Skeletal muscle tissue (tissue), 4 donors: ENCODE measurements around the gene IL3RA. TPM values are rescaled to one million over a fixed set of nuclear protein-coding genes. Genes with fewer than 3 reads are reported as not detected.
"Not testable (repeated sequence)": the region's sequence is repeated elsewhere in the genome, so short reads cannot be mapped to it uniquely, and the experiment has no call there.

Source experiments
- H3K27ac ChIP-seq: one replicate; pipeline ENCODE4 v1.7.0; 2013; ENCODE audit warnings: mild to moderate bottlenecking, low read depth, low read length, inconsistent platforms
- H3K27me3 ChIP-seq, 3 donors: one replicate each; pipeline ENCODE4 v1.7.0; 2013; ENCODE audit warnings: low read length in 3 of 3; ENCODE audit not compliant: control insufficient read depth in 3 of 3, insufficient read depth in 3 of 3
- H3K36me3 ChIP-seq, 3 donors: one replicate each; pipeline ENCODE4 v1.7.0; 2013; ENCODE audit warnings: low read length in 3 of 3; ENCODE audit not compliant: control insufficient read depth in 3 of 3, insufficient read depth in 3 of 3
- H3K4me1 ChIP-seq, 3 donors: one replicate each; pipeline ENCODE4 v1.7.0; 2013; ENCODE audit warnings: low read length in 3 of 3, mild to moderate bottlenecking in 3 of 3; ENCODE audit not compliant: control insufficient read depth in 3 of 3, insufficient read depth in 3 of 3
- H3K4me3 ChIP-seq, 3 donors: one replicate each; pipeline ENCODE4 v1.7.0; 2013; ENCODE audit warnings: low read length in 3 of 3
- H3K9ac ChIP-seq, 3 donors: one replicate each; pipeline ENCODE4 v1.7.0; 2013; ENCODE audit warnings: low read length in 3 of 3, mild to moderate bottlenecking in 3 of 3, moderate library complexity in 2 of 3, low read depth in 1 of 3
- H3K9me3 ChIP-seq, 3 donors: one replicate each; pipeline ENCODE4 v1.7.0; 2013; ENCODE audit warnings: low read length in 3 of 3; ENCODE audit not compliant: control insufficient read depth in 3 of 3
- total RNA-seq: library from RNA; depleted of rRNA; stranded (reverse); fragments of >200 nt; gene quantifications from one replicate; pipeline ENCODE4 v1.2.3, GENCODE V29; 2014
- donor health status: Osteomylitis.

Gene IL3RA
- total RNA-seq, 1 donor from 2014 or later = 6.3 TPM

DNA sequence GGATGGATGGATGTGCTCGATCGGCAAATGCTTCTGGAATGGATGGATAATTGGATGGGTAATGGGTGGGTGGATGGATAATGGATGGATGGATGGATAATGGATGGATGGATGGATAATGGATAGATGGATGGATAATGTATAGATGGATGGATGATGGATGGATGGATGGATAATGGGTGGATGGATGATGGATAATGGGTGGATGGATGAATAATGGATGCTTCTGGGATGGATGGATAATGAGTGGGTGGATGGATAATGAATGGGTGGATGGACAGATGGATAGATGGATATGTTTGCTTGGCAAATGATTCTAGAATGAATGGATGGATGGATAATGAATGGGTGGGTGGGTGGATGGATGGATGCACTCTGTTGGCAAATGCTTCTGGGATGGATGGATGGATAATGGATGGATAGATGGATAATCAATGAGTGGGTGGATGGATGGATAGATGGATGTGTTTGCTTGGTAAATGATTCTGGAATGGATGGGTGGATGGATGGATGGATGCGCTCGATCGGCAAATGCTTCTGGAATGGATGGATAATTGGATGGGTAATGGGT is 59.1 kb downstream of the IL3RA start:
- Histone ChIP-seq H3K27me3 (no peaks in the 10 kb centered on the region), H3K36me3 (peaks cover 7 to 22% (median 10%) of the 10 kb centered on the region in 3 donors), H3K4me3 (no peak overlapping the region), H3K27ac (no peak overlapping the region), H3K4me1 (peaks cover 14 to 35% (median 22%) of the 10 kb centered on the region in 3 donors), H3K9ac (no peak overlapping the region), H3K9me3 (no peaks in the 10 kb centered on the region)

DNA sequence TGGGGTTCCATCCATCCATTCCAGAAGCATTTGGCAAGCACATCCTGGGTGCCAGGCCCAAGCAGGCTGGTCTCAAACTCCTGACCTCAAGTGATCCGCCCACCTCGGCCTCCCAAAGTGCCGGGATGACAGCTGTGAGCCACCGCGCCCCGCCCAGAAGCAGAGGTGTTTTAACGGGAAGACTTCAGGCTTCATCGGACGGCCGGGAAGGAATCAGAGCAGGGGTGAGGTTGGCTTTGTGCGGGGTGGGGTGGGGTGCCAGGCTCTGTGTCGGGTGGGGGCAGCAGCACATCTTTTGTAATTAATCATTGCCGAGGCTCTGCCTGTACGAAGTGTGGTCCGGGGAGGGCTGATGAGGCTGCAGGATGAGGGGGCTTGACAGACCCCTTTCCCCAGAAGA is 60.4 kb downstream of the IL3RA start:
- Histone ChIP-seq H3K9ac (no peak overlapping the region), H3K9me3 (no peaks in the 10 kb centered on the region)

DNA sequence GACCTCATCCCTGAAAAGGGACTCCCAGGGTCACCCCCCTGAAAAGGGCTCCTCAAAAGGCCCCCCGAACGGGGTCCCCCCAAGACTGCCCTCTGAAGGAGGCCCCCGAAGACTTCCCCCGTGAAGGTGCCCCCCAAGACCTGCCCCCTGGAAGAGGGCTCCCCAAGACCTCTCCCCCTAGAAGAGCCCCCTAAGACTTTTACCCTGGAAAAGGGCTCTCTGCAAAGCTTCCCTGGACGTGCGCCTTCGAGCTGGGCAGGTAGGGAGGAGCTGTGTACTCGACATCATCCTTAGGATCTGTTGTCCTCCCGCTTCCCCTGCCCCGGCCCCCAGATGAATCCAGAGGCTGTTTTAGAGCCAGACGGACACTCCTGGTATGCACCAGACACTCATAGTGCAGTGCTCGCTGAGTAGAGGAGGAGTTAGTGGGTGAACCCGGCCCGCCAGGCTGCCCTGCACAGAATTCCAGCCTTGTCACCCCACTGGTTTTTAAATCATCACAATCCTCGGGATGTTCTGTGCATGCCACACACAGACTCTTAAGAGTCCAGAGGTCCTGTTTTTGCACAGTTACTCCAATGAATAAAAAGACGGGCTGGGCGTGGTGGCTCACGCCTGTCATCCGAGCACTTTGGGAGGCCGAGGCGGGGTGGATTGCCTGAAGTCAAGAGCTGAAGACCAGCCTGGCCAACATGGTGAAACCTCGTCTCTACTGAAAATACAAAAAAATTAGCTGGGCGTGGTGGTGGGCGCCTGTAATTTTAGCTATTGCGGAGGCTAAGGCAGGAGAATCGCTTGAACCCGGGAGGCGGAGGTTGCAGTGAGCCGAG is 61.1 kb downstream of the IL3RA start:
- H3K4me1 ChIP-seq = peaks cover 9 to 28% (median 15%) of the 10 kb centered on the region in 3 donors
- H3K36me3 ChIP-seq = peaks cover 8 to 26% (median 19%) of the 10 kb centered on the region in 3 donors
- H3K9ac ChIP-seq = no peak overlapping the region
- H3K4me3 ChIP-seq = no peak overlapping the region
- H3K27me3 ChIP-seq = no peaks in the 10 kb centered on the region
- no peaks in the 10 kb centered on the region for H3K9me3 ChIP-seq
- H3K27ac ChIP-seq = no peak overlapping the region

More for the DNA sequence above, 60.4 kb downstream of the IL3RA start:
- Histone ChIP-seq H3K4me3 (no peak overlapping the region), H3K27me3 (no peaks in the 10 kb centered on the region), H3K36me3 (peaks cover 8 to 24% (median 18%) of the 10 kb centered on the region in 3 donors), H3K27ac (no peak overlapping the region), H3K4me1 (peaks cover 9 to 28% (median 15%) of the 10 kb centered on the region in 3 donors)

DNA sequence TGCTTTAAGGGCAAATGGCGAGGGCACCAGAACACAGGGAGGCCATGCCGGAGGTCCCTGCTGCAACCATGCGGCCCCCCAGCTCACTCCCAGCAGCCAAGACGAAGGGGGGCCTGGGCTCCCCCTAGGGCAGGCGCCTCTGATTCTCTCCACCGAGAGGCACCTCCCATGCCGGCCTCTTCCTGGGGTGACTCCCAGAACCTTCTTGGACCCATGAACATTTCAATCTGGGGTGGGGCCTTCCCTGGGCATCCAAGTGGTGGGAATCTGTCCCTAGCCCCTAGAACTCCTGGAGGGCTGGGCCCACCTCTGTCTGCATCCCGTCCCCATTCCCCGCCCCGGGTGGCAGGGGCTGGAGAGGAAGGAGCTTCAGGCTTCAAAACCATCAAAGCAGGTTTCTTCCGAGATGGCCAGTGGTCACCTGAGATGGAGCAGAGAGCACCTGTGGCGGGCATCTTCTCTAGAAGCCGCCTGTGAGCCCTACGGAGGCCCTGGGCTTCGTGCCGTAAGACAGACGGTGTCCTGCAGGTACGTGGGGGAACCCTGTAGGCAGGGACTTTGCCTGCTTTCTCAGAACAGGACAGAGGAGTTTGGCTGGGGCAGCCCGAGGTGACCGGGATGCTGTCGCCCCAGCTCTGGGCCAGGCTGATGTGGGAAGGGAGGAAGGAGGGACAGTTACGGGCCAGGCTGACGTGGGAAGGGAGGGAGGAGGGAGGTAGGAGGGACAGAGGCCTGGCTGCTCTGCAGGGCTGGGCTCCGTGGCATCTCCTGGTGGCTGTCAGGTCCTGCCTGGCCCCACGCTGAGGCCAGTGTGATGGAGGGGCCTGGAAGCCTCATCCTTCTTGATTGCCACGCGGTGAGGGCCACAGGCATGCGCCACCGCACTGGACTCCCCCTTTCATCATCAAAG is 62.1 kb downstream of the IL3RA start:
- Histone ChIP-seq H3K9ac (no peak overlapping the region), H3K4me1 (peaks cover 7 to 22% (median 8%) of the 10 kb centered on the region in 3 donors), H3K9me3 (no peaks in the 10 kb centered on the region), H3K4me3 (no peak overlapping the region), H3K27ac (no peak overlapping the region), H3K27me3 (no peaks in the 10 kb centered on the region), H3K36me3 (peaks cover 17 to 35% (median 28%) of the 10 kb centered on the region in 3 donors)

DNA sequence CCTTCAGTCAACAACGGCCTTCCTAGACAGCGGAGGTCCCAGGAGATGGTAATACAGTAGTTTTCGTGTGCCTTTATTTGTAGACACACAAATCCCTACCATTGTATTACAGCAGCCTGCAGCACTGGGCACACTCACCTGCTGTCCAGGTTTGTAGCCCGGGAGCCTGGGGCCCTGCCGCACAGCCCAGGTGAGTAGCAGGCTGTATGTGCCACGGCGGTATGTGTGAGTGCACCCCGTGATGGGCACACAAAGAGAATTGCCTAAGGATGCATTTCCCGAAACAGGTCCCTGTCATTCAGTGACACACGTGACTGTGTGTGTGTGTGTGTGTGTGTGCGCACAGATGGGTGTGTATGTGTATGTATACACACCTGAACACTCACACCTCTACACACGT is 63.5 kb downstream of the IL3RA start:
- H3K36me3 ChIP-seq = peaks cover 31 to 45% (median 40%) of the 10 kb centered on the region in 3 donors
- no peak overlapping the region for H3K9ac ChIP-seq
- no peak overlapping the region for H3K27ac ChIP-seq
- no peaks in the 10 kb centered on the region for H3K27me3 ChIP-seq
- H3K4me1 ChIP-seq = peaks cover 0 to 10% (median 3%) of the 10 kb centered on the region in 3 donors
- H3K9me3 ChIP-seq = no peaks in the 10 kb centered on the region
- H3K4me3 ChIP-seq = no peak overlapping the region

DNA sequence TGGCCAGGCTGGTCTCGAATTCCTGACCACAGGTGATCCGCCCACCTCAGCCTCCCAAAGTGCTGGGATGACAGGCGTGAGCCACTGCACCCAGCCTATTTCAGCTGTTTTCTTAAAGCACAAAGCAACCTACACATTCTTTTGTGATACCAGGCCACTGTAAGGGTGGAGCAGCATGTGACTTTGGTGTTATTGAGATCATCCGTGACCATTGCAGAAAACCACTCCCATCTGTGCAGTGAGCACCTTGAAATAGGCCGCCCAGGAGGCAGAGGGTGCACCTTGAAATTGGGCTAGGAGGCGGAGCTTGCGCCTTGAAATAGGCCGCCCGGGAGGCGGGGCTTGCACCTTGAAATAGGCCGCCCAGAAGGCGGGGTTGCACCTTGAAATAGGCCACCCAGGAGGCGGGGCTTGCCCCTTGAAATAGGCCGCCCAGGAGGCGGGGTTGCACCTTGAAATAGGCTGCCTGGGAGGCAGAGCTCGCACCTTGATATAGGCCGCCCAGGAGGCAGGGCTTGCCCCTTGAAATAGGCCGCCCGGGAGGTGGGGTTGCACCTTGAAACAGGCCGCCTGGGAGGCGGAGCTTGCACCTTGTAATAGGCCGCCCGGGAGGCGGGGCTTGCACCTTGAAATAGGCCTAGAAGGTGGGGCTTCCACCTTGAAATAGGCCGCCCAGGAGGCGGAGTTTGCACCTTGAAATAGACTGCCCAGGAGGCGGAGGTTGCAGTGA is 64.3 kb downstream of the IL3RA start:
- H3K9ac ChIP-seq = no peak overlapping the region
- peaks cover 37 to 52% (median 48%) of the 10 kb centered on the region in 3 donors for H3K36me3 ChIP-seq
- peaks cover 0 to 2% (median 0%) of the 10 kb centered on the region in 3 donors for H3K4me1 ChIP-seq
- H3K27me3 ChIP-seq = no peaks in the 10 kb centered on the region
- no peak overlapping the region for H3K27ac ChIP-seq
- no peaks in the 10 kb centered on the region for H3K9me3 ChIP-seq
- H3K4me3 ChIP-seq = no peak overlapping the region

DNA sequence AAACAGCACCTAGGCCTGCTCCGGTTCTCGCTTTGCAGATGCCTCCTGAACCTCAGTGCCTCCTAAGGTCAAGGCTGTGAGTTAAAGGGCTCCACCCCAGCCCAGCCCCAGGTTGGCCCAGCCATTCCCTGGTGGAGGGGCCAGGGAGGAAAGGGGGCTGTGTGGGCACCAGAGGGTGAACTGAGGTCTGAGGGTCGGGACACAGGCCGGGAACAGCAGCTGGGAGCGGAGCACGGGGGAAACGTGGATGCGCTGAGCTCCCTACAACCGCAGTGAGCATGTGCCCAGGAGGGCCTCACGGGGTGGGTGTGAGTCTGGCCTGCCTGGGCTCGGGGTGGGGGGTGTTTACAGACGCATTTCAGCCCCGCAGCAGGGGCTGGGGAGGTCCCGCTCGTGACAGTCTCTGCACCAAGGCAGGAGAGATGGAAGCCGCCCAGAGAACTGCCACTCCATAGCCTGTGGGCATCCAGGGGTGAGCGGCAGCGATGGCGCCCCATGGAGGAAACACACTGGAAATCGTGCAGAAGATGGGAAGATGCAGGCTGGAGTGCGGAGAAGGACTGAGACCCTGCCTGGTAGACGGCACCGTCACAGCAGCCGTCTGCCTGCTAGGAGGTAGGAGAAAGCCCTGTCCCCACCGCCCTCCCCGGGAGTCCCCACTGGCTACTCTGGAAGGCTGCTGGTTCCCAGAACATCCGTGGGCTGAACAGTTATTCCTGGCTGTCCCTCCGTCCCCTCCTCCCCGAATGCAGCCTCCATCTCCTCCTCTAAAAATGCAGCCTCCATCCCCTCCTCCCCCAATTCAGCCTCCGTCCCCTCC is 65.2 kb downstream of the IL3RA start:
- no peak overlapping the region for H3K9ac ChIP-seq
- peaks cover 46 to 60% (median 58%) of the 10 kb centered on the region in 3 donors for H3K36me3 ChIP-seq
- H3K27me3 ChIP-seq = no peaks in the 10 kb centered on the region
- no peaks in the 10 kb centered on the region for H3K9me3 ChIP-seq
- H3K27ac ChIP-seq = no peak overlapping the region
- H3K4me3 ChIP-seq = no peak overlapping the region
- H3K4me1 ChIP-seq = no peaks in the 10 kb centered on the region

DNA sequence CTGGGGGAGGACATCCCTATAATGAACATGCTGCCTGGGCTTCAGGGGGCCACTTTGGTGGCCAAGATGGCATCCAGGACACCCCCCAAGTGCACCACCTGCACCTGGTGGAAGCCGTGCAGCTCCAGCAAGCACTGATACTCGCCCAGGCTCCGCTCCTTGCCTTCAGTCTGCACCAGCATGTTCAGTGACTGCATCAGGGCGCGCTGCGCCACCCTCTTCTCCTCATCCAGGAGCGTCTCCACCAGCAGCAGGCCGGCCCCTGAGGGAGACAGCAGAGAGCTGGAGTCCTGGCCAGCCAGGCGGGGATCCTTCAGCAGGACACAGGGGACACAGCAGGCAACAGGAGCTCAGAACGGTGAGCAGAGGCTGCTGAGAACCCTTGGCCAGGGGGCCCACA is 66.6 kb downstream of the IL3RA start:
- no peak overlapping the region for H3K27ac ChIP-seq
- no peak overlapping the region for H3K4me3 ChIP-seq
- H3K36me3 ChIP-seq = peaks cover 58 to 66% (median 64%) of the 10 kb centered on the region in 3 donors
- H3K9me3 ChIP-seq = no peaks in the 10 kb centered on the region
- no peaks in the 10 kb centered on the region for H3K27me3 ChIP-seq
- H3K9ac ChIP-seq = no peak overlapping the region
- no peaks in the 10 kb centered on the region for H3K4me1 ChIP-seq

DNA sequence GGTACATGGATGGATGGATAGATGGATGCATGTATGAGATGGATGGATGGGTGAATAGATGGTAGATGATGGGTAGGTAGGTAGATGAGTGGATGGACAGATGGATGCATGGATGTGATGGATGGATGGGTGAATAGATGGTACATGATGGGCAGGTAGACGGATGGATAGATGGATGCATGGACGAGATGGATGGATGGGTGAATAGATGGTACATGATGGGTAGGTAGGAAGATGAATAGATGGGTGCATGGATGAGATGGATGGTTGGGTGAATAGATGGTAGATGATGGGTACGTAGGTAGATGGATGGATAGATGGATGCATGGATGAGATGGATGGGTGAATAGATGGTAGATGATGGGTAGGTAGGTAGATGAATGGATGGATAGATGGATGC is 67.3 kb downstream of the IL3RA start:
- H3K9me3 ChIP-seq, H3K27ac ChIP-seq, H3K9ac ChIP-seq, H3K4me3 ChIP-seq, H3K27me3 ChIP-seq, H3K4me1 ChIP-seq: not testable (repeated sequence)
- peaks cover 58 to 64% (median 64%) of the 10 kb centered on the region in 3 donors for H3K36me3 ChIP-seq
